Activated T-helper 2 cell treated with anti-CD3 and anti-CD28 coated beads, Interferon-gamma antibody, Interleukin-2, Interleukin-4, amounts not matched to agents 10 μg/mL and 5 μg/mL and 100 μg/mL, durations not matched to agents 14 hours and 24 hours and 36 hours (primary cell): ENCODE results near the gene TMEM8B. TPM values are rescaled to one million over a fixed set of nuclear protein-coding genes. Genes with fewer than 3 reads are reported as not detected.

Experiments used
- DNase-seq: peaks from one replicate; pipeline ENCODE4 v3.0.0; 2021; ENCODE audit warnings: low spot score
- H3K27ac Mint-ChIP-seq: one replicate; pipeline ENCODE4 v1.8.0; 2021; ENCODE audit warnings: mixed read lengths
- H3K27me3 Mint-ChIP-seq: one replicate; pipeline ENCODE4 v1.8.0; 2021; ENCODE audit warnings: low read depth, mixed read lengths
- H3K36me3 Mint-ChIP-seq: one replicate; pipeline ENCODE4 v1.8.0; 2021; ENCODE audit warnings: low read depth, mixed read lengths
- H3K4me1 Mint-ChIP-seq: one replicate; pipeline ENCODE4 v1.8.0; 2021; ENCODE audit warnings: low read depth, mixed read lengths
- H3K4me3 Mint-ChIP-seq: one replicate; pipeline ENCODE4 v1.8.0; 2021; ENCODE audit warnings: low read depth, mild to moderate bottlenecking, moderate library complexity, mixed read lengths
- H3K9me3 Mint-ChIP-seq: one replicate; pipeline ENCODE4 v1.8.0; 2021; ENCODE audit warnings: mixed read lengths
- intact Hi-C: fragments of 100-400 bp; cut with micrococcal nuclease; formaldehyde crosslinking; loops from one replicate; pipeline ENCODE4 v1.15.1; 2023
- total RNA-seq: library from RNA; stranded (reverse); gene quantifications from 2 replicates; pipeline ENCODE4 v1.2.3, GENCODE V29; 2022

TMEM8B gene
- total RNA-seq, 1 donor from 2014 or later: 3.0 TPM

DNA sequence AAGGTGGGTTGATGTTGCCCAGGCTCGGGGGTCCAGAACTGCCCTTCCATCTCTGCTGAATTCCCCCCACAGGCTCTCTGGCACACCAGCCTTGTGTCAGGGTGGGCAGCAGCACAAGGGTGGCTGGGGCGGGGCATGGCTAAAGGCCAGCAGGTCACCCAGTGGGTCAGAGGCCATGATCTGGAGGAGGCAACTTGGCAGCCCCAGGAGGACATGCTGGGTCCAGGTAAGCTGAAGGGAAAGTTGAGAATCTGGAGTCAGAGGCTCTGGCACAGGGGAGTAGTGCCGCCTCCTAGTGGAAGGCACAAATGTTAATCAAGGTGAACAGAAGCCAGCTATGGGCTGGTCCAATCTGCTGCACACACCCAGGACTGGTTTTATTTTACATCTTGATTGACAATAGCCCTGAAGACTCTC, 6.2 kb downstream of the TMEM8B start:
- no peaks in the 10 kb centered on the region for H3K9me3 Mint-ChIP-seq
- intact Hi-C loops: no loop called here
- H3K4me1 Mint-ChIP-seq: peaks cover 1% of the 10 kb centered on the region
- H3K36me3 Mint-ChIP-seq: no peaks in the 10 kb centered on the region
- no peak overlapping the region for H3K4me3 Mint-ChIP-seq
- DNase-seq: no peak
- H3K27ac Mint-ChIP-seq: no peak overlapping the region
- no peaks in the 10 kb centered on the region for H3K27me3 Mint-ChIP-seq

DNA sequence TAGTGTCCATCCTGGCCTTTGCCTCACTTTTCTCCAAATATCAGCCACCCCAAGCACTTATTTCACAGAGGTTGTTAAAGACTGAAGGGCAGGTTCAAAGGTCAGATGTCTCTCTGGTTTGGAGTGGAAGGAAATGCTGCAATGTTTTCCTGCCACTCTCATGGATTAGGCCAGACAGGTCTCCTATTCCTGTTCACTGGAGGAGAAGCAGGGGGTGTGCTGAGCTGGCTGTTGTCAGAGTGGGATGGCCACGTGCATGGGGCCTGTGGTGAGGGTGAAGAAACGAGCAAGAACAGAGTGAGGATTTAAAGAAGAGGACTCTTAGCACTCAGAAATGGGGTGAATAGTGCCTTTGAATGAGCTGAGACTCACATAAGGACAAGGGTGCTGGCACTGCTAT, 6.7 kb downstream of the TMEM8B start:
- Mint-ChIP-seq H3K27me3 (no peaks in the 10 kb centered on the region), H3K4me3 (no peak overlapping the region), H3K4me1 (no peaks in the 10 kb centered on the region), H3K27ac (no peak overlapping the region), H3K9me3 (no peaks in the 10 kb centered on the region), H3K36me3 (no peaks in the 10 kb centered on the region)
- intact Hi-C loops: no loop called here
- DNase-seq: no peak

DNA sequence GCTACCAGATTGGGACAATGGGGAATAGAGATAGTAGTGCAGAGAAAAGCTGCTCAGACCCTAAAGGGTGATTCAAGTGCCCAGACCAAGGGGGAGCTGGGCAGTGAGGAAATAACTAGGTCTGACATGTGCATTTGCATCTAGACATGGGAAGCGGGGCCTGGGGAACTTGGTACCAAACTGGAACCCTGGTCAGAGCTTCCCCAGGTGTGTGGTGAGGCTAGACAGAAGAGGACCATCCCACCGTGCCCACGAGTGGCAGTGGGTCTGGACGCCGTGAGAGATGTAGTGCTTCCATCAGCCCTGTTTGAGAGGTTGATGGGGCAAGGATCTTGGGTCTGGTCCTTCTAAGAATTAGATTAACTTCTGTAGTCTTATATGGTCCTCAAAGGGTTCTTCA, 7.6 kb downstream of the TMEM8B start:
- no peaks in the 10 kb centered on the region for H3K27me3 Mint-ChIP-seq
- DNase-seq: no peak
- H3K4me1 Mint-ChIP-seq: no peaks in the 10 kb centered on the region
- H3K9me3 Mint-ChIP-seq: no peaks in the 10 kb centered on the region
- intact Hi-C loops: no loop called here
- no peak overlapping the region for H3K27ac Mint-ChIP-seq
- H3K36me3 Mint-ChIP-seq: no peaks in the 10 kb centered on the region
- no peak overlapping the region for H3K4me3 Mint-ChIP-seq

- no peaks in the 10 kb centered on the region for H3K36me3 Mint-ChIP-seq
- no peak for DNase-seq
- no peaks in the 10 kb centered on the region for H3K9me3 Mint-ChIP-seq
- intact Hi-C loops: no loop called here
- H3K27ac Mint-ChIP-seq: no peak overlapping the region
- peaks cover 7% of the 10 kb centered on the region for H3K4me1 Mint-ChIP-seq
- H3K4me3 Mint-ChIP-seq: no peak overlapping the region
- H3K27me3 Mint-ChIP-seq: no peaks in the 10 kb centered on the region
These were observed 10.9 kb downstream of the TMEM8B start for GRCh38 chr9:35839926-35840325.

- no peaks in the 10 kb centered on the region for H3K9me3 Mint-ChIP-seq
- no peaks in the 10 kb centered on the region for H3K27me3 Mint-ChIP-seq
- no peaks in the 10 kb centered on the region for H3K36me3 Mint-ChIP-seq
- H3K4me3 Mint-ChIP-seq: no peak overlapping the region
- peaks cover 14% of the 10 kb centered on the region for H3K4me1 Mint-ChIP-seq
- H3K27ac Mint-ChIP-seq: no peak overlapping the region
- intact Hi-C loops: no loop called here
- DNase-seq: no peak
These were observed 12.0 kb downstream of the TMEM8B start for GRCh38 chr9:35840881-35841644.

DNA sequence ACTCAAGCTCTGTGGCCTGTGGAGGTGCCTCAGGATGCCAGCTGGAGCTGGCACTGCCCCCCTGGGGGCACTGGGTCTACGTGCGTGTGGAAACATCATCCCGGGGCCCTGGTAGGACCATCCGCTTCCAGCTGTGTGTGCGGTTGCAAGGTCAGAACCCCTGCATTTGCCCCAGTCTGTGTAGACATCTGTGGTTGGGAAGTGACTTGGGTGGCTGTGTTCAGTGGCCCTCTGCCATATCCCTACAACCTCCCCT, 12.5 kb downstream of the TMEM8B start:
- Mint-ChIP-seq H3K4me3 (no peak overlapping the region), H3K36me3 (no peaks in the 10 kb centered on the region), H3K9me3 (no peaks in the 10 kb centered on the region), H3K27ac (no peak overlapping the region), H3K27me3 (no peaks in the 10 kb centered on the region), H3K4me1 (peaks cover 14% of the 10 kb centered on the region)
- no peak for DNase-seq
- intact Hi-C loops: no loop called here

GRCh38 chr9:35842020-35842745, 13.2 kb downstream of the TMEM8B start:
- Mint-ChIP-seq H3K4me3 (no peak overlapping the region), H3K36me3 (no peaks in the 10 kb centered on the region), H3K27me3 (no peaks in the 10 kb centered on the region), H3K4me1 (peaks cover 14% of the 10 kb centered on the region), H3K9me3 (no peaks in the 10 kb centered on the region), H3K27ac (no peak overlapping the region)
- no peak for DNase-seq
- intact Hi-C loops: no loop called here

GRCh38 chr9:35842795-35843194, 13.8 kb downstream of the TMEM8B start:
- no peaks in the 10 kb centered on the region for H3K36me3 Mint-ChIP-seq
- H3K4me3 Mint-ChIP-seq: no peak overlapping the region
- H3K27ac Mint-ChIP-seq: no peak overlapping the region
- no peaks in the 10 kb centered on the region for H3K27me3 Mint-ChIP-seq
- intact Hi-C loops: no loop called here
- no peak for DNase-seq
- H3K9me3 Mint-ChIP-seq: no peaks in the 10 kb centered on the region
- peaks cover 17% of the 10 kb centered on the region for H3K4me1 Mint-ChIP-seq

- DNase-seq: no peak
- Mint-ChIP-seq H3K4me3 (no peak overlapping the region), H3K9me3 (no peaks in the 10 kb centered on the region), H3K4me1 (peaks cover 23% of the 10 kb centered on the region), H3K27me3 (no peaks in the 10 kb centered on the region), H3K36me3 (no peaks in the 10 kb centered on the region), H3K27ac (no peak overlapping the region)
- intact Hi-C loops: no loop called here
These were observed 15.7 kb downstream of the TMEM8B start for GRCh38 chr9:35844628-35845270.

DNA sequence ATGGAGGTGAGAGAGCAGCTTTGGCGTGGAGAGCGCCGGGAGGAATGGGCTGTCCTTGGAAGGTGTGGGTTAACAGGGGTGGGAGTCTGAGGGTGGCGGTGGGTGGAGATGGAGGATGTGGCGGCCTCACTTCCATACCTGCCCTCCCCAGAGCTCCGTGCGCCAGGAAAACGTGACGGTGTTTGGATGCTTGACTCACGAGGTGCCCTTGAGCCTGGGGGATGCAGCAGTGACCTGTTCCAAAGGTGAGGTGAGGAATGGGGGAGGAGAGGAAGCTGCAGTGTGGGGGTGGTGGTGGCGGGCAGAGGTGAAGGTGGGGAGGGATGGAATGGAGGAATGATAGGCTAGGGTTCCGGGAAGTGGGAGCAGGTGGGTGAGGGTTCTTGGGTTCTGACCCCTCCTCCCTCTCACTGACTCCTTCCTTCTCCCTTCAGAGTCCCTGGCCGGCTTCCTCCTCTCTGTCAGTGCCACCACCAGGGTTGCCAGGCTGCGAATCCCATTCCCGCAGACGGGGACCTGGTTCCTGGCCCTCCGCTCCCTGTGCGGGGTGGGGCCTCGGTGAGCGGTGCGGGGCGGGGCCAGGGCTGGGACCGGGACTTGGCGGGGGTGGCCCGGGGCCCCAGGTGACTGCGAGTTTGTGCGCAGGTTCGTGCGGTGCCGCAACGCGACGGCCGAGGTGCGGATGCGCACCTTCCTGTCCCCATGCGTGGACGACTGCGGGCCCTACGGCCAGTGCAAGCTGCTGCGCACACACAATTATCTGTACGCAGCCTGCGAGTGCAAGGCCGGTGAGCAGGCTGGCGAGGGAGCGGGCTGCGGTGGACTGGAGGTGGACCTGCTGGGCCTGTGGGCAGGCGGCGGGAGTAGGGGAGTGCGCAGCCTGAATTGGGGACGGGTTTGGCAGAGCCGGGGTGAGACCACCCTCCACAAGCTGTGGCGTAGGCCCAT, 17.1 kb downstream of the TMEM8B start:
- no peaks in the 10 kb centered on the region for H3K9me3 Mint-ChIP-seq
- no peaks in the 10 kb centered on the region for H3K36me3 Mint-ChIP-seq
- intact Hi-C loops: no loop called here
- DNase-seq: no peak
- no peak overlapping the region for H3K4me3 Mint-ChIP-seq
- H3K27me3 Mint-ChIP-seq: no peaks in the 10 kb centered on the region
- H3K4me1 Mint-ChIP-seq: peaks cover 23% of the 10 kb centered on the region
- no peak overlapping the region for H3K27ac Mint-ChIP-seq

GRCh38 chr9:35847792-35848572, 19.0 kb downstream of the TMEM8B start:
- no peak for DNase-seq
- intact Hi-C loops: no loop called here
- Mint-ChIP-seq H3K27ac (peak overlapping the region; percentile 18), H3K4me3 (no peak overlapping the region), H3K9me3 (no peaks in the 10 kb centered on the region), H3K36me3 (no peaks in the 10 kb centered on the region), H3K27me3 (no peaks in the 10 kb centered on the region), H3K4me1 (peaks cover 21% of the 10 kb centered on the region)

GRCh38 chr9:35852267-35852815, 23.3 kb downstream of the TMEM8B start:
- intact Hi-C loops: no loop called here
- Mint-ChIP-seq H3K27me3 (no peaks in the 10 kb centered on the region), H3K4me1 (peaks cover 10% of the 10 kb centered on the region), H3K9me3 (no peaks in the 10 kb centered on the region), H3K36me3 (no peaks in the 10 kb centered on the region), H3K27ac (no peak overlapping the region), H3K4me3 (no peak overlapping the region)
- no peak for DNase-seq
